ENCODE measurements around the gene DLL4.

DNA sequence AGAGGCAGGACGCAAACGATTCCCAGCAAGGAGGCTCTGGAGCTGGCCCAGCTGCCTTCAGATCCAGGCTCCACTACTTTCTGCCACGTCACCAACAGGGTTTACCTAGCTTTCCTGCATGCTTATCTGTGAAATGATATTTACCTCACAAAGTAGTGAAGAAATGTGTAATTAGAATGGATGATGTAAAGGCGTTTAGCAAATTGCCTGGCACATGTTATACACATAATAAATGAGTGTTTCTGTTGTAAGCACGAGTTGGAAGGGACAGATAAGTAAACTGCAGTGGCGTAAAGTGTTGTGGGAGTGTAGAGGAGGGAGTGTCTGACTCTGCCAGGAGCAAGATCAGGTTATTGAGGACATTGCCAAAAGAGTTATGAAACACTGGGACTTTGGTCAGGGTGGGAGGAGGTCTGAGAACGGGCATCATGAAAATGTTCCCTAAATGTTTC lies 20.6 kb downstream of the DLL4 start:
- TF ChIP-seq, protein P1, sequence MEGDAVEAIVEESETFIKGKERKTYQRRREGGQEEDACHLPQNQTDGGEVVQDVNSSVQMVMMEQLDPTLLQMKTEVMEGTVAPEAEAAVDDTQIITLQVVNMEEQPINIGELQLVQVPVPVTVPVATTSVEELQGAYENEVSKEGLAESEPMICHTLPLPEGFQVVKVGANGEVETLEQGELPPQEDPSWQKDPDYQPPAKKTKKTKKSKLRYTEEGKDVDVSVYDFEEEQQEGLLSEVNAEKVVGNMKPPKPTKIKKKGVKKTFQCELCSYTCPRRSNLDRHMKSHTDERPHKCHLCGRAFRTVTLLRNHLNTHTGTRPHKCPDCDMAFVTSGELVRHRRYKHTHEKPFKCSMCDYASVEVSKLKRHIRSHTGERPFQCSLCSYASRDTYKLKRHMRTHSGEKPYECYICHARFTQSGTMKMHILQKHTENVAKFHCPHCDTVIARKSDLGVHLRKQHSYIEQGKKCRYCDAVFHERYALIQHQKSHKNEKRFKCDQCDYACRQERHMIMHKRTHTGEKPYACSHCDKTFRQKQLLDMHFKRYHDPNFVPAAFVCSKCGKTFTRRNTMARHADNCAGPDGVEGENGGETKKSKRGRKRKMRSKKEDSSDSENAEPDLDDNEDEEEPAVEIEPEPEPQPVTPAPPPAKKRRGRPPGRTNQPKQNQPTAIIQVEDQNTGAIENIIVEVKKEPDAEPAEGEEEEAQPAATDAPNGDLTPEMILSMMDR (IDR thresholded peaks at IDR 0.05; ENCODE audit: poor library complexity, severe bottlenecking), result no peak
- TF ChIP-seq SMC3 (conservative IDR thresholded peaks at IDR 0.05; ENCODE audit: poor library complexity) (no peak), EZH2 (IDR thresholded peaks at IDR 0.05; ENCODE audit: borderline replicate concordance, insufficient read depth, low read length, poor library complexity, severe bottlenecking) (no peak)
- TF ChIP-seq, protein P2, sequence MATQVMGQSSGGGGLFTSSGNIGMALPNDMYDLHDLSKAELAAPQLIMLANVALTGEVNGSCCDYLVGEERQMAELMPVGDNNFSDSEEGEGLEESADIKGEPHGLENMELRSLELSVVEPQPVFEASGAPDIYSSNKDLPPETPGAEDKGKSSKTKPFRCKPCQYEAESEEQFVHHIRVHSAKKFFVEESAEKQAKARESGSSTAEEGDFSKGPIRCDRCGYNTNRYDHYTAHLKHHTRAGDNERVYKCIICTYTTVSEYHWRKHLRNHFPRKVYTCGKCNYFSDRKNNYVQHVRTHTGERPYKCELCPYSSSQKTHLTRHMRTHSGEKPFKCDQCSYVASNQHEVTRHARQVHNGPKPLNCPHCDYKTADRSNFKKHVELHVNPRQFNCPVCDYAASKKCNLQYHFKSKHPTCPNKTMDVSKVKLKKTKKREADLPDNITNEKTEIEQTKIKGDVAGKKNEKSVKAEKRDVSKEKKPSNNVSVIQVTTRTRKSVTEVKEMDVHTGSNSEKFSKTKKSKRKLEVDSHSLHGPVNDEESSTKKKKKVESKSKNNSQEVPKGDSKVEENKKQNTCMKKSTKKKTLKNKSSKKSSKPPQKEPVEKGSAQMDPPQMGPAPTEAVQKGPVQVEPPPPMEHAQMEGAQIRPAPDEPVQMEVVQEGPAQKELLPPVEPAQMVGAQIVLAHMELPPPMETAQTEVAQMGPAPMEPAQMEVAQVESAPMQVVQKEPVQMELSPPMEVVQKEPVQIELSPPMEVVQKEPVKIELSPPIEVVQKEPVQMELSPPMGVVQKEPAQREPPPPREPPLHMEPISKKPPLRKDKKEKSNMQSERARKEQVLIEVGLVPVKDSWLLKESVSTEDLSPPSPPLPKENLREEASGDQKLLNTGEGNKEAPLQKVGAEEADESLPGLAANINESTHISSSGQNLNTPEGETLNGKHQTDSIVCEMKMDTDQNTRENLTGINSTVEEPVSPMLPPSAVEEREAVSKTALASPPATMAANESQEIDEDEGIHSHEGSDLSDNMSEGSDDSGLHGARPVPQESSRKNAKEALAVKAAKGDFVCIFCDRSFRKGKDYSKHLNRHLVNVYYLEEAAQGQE (IDR thresholded peaks at IDR 0.05; ENCODE audit: borderline replicate concordance), result no peak

All from neural cell (in vitro differentiated cells).